ENCODE measurements around the gene TCEA3.

Gene TCEA3

DNA sequence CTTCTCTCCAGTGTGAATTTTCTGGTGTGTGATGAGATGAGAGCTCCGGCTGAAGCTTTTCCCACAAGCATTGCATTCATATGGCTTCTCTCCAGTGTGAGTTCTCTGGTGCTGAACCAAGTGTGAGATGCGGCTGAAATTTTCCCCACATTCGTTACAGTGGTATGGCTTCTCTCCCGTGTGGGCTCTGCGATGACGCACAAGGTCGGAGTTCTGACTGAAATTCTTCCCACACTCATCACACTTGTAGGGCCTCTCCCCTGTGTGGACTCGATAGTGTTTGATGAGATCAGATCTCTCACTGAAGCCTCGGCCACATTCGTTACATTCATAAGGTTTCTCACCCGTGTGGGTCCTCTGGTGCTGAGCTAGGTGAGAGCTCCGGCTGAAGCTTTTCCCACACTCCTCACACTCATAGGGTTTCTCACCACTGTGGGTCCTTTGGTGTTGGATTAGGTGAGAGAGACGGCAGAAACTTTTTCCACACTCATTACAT lies 62.3 kb downstream of the TCEA3 start:
- no peak for DNase-seq

DNA sequence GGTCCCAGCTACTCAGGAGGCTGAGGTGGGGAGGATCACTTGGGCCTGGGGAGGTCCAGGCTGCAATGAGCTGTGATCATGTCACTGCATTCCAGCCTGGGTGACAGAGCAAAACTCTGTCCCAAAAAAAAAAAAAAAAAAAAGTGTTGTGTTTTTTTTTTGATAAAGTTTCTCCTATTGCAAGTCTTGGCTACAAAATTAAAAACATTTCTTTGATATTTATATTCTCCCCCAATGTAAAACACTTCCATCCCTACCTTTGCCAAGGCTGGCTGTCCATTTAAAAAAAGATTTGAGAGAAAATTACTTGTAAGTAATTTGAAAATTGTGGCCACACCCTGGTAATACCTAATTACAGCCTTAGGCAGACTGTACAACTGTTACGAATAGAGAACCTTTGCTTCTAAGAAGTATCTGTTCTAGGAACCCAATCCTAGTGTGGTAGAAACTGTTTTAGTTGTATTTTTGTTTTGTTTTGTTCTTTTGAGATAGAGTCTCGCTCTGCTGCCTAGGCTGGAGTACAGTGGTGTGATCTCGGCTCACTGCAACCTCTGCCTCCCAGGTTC lies 66.2 kb downstream of the TCEA3 start:
- DNase-seq, result no peak

DNA sequence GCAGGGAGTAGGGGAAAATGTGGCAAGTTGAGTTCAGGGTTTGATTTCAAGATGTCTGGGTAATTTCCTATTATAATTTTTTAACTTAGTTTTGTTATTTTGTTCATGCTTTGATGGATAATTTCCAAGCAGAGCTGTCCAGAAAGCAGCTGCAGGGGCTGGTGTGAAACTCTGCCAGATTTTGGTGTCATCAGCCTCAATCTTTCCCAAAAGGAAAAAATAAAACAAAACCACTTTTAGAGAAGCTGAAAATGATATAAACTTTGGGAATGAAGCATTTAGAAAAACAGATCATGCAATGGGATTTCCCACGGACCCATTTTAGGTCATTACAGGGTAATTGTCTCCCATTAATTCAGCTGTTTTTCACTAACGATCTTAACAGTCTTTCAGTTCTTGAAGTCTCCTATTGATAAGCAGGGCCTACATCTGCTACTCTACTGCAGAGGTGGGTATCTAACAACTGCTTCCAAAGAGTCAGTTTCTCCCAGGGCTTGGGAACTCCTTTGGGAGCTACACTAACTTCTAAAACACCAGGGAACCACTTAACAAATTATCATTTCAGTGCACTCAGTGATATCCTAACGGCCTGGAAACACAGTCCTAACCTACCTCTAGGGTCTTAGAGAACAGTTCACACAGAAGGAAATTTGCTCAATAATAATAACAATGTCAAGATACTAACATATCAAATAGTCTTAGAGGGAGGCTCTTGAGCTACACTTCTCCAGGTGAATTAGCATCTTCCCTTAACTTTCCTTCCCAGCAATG lies 67.2 kb downstream of the TCEA3 start:
- DNase-seq, result no peak

DNA sequence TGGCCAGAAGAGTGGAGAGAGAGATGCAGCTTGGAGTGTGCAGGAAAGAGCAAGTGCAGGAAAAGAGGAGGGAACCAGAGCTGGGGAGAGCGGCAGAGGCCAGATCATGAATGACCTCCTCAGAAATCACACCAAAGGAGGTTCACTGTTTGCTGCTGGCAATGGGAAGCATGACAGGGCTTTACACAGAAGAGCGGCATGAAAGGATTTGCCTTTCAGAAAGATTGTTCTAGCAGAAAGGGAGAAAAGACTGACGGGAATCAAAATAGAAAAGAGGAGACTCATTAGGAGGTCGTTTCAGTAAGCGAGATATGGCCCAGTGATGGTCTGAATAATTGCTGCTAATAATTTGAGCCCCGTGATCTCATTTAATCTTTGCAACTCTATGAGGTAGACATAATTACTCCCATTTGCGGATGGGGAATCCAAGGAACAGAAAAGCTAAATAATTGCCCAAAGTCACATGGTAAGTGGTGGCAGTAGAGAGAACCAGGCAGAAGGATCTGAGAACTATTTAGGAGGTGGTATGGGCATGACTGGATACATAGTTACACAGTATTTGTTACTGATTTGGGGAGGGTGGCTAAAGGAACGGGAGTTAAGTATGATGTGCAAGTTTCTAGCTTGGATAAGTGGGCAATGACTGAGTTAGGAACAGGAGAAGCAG lies 67.9 kb downstream of the TCEA3 start:
- DNase-seq, result peak; percentile 75

DNA sequence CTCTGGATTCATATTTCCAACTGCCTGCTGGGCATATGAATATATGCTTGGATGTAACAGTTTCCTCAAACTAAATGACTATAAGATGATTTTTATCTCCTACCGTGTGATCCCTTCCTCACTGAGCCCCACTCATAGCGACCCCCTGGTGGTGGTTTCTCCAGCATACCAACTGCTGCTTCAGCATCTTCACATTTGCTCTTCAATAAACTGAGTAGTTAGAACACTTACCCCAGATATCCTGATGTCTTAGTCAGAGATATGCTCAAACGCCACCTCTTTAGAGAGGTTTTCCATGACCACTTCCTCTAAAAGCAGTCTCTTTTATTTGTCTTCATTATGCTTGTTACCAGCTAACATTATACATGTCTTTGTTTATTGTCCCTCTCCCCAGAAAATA lies 70.3 kb downstream of the TCEA3 start:
- no peak for DNase-seq

DNA sequence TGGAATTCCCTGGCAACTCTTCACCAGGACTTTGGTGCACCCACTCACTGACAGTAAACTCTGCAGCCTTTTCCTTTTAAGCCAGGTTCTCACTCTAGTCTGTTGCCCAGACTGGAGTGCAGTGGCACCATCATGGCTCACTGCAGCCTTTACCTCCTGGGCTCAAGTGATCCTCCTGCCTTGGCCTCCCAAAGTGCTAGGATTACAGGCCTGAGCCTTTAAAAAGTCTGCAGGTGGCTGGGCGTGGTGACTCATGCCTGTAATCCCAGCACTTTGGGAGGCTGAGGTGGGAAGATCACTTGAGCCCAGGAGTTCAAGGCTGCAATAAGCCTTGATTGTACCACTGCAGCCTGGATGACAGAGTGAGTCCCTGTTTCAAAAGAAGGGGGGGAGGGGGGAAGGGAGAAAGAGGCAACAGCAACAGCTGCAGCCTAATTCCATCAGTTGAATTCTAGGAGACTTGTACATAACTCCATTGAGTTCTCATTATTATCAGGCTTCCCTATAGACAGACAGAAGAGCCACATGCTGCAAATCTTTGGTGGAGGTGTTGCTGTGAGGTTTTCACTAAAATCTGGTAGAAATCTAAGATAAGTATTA lies 72.4 kb downstream of the TCEA3 start:
- no peak for DNase-seq

DNA sequence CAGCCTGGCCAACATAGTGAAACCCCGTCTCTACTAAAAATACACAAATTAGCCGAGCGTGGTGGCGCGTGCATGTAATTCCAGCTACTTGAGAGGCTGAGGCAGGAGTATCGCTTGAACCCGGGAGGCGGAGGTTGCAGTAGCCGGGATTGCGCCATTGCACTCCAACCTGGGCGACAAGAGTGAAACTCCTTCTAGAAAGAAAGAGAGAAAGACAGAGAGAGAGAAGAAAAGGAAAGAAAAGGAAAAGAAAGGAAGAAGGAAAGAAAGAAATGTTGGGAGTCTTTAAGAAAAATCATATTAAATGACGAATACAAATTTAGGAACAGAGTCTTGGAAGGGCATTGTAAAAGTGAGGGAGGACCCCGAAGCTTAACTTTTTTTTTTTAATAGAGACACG lies 78.6 kb downstream of the TCEA3 start:
- no peak for DNase-seq

DNA sequence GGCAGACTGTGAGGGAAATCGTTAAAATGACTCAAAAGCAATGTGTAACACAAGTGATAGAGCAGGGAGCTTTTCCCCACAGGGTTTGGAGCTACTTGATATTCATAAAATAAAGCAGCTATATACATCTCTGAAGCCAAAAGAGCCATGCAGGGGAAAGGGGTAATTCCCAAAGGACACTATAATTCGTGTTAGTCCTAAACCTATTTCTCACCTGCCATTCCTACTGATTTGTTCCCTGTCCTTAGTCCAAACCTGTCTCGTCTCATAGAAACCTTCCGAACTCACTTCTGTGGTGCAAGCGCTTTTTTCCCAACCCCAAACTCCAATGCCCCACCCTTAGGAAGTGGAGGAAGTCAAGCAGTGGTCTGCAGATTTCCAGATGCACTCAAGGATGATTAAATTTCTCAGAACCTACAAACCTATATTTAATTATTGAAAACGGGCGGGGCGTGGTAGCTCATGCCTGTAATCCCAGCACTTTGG lies 79.5 kb downstream of the TCEA3 start:
- no peak for DNase-seq

DNA sequence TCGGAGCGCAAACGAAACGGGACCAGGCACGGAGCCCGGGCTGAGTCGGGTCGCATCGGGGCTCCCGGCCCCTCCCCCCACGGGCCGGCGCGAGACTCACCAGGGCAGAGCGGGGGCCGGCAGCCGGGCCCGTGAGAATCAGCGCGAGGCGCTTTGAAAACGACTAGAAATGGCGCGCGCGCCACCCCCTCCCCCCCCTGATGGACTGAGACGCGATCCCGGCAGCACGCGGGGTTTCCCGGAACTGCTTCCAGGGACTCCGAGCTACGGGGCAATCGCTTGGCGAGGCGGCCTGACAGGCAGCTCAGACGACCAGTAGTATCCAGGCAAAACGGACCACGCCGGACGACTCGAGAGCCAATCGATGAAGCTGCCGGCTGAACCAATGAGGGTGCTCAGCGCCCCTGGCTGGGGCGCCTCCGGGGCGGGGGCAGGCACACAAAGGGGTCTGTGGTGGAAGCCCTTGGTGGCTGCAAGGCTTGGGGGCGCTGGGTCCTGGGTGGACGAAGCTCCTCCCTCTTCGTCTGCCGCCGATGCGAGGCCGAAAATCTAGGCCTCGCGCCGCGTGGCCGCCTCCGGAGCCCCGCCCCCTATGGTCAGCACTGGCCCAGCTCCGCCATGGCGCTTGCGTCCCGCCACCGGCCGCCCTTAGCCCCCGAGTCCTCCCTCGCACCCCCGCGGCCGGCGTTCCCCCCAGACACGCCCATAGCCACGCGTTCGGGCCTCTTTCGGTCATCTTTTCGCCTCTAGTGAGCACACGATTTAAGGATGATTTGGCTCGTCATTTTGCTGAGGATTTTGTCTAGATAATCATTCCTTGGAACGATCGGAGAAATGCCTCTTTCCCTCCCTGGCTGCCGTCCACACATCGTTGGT lies 80.2 kb downstream of the TCEA3 start, which contains the start of gene HNRNPR:
Gene HNRNPR (minus strand): TSS at position 174 of the 876 bp plus-strand sequence. CDS start 3,276 bp downstream, outside the sequence.
- peak; percentile 98 for DNase-seq

DNA sequence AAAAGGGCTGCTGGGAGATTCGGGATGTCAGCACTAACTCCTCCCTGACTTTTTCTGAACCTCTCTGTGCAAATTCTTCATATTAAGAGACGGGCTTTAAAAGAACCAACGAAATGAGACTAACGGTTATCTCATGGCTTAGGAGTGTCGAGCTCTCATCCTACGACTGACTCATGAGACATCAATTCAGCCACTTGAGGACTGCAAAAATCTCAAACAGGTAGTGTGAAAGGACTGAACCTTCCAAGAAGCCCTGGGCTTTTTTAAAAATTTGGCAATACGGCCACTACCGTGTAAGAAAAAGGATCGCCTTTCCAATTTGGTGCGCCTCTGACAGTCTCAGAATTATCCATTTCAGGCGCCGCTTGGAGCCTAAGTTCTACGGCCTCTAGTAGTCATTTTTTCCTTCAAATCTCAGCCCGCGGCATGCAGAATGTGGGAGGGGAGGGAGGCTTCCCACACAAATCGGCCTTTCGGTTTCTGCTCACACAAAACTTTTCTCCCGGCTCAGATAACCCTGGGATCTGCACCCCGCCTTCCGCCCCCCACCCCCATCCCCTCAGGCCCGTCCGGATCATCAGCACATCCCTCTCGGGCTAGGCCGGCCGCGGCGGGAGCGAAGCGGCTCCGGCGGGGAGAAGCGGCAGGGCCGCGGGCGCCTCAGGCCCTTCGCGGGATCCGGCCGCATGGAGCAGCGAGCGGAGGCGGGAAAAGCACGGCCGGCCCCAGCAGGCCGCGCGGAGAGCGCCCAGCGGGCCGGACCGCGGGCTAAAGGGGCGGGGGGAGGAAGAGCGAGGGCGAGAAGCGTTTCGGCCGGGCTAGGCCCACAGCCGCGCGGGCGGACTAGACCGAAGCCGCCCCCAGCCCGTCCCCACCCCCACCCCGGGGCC lies 81.1 kb downstream of the TCEA3 start:
- peak; percentile 56 for DNase-seq

DNA sequence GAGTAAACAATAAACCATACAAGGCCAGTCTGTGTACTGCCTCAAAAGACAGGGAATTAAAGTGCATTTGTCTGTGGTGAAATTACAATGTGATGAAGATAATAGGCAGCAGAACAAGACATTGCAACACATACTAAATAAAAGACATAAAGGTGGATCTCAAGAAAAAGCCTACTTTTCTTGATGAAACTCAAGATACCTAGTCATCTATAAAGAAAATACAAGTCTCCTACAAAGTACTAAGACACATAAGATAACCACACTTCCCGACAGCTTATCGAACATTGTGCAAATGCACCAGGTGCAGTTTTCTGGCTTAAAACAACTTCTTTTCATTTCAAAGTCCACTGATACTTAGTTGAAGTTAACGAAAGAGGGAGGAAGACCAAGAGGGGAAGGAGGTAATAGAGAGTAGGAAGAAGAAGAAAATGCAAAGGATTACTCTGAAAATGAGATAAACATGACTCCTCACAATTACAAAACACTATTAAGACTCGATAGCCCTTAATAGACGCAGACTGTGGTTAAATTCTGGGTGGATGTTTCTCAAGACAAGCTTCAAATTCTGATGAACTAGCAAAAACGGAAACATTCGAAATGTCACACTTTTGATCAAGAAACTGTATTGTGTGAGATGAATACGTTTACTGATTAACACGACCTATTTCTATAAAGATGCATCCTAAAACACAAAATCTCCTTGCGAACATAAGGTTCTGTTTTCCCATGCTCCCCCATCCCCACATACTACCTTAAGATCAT lies 82.4 kb downstream of the TCEA3 start:
- DNase-seq, result no peak

DNA sequence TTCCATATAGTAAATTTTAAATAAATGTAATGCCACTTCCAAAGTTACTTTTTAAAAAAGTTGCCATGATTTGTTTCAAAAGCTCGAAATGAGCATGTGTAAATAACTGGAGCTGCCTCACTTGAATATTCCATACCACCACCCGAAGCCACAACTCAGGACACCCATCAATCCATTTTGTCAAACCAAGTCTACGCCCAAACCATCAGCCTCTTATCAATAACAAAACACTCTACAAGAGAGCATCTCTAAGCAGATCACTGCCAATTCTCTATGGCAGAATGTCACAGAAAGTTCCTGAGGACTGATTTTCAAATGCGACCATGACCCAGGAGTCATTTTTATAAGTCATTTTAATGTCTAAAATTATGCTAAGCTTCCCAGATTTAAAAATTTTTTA lies 84.9 kb downstream of the TCEA3 start:
- DNase-seq, result no peak

DNA sequence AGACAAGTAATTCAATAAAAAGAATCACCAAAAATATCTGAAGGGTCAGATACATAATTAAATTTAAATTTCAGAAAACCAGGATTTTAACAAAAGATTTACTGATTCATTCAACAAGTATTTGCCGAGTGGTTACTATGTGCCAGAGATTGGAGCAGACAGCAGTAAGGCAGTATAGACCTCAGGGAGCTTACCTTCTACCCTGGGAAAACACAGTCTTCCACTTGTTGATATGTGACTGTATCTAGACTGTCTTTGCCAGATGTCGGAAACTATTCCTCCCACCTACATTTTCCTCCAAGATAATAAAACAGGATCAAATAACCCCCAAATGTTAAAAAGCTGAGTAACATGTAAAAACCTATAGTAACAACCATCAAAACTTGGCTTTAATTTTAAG lies 86.7 kb downstream of the TCEA3 start:
- no peak for DNase-seq

DNA sequence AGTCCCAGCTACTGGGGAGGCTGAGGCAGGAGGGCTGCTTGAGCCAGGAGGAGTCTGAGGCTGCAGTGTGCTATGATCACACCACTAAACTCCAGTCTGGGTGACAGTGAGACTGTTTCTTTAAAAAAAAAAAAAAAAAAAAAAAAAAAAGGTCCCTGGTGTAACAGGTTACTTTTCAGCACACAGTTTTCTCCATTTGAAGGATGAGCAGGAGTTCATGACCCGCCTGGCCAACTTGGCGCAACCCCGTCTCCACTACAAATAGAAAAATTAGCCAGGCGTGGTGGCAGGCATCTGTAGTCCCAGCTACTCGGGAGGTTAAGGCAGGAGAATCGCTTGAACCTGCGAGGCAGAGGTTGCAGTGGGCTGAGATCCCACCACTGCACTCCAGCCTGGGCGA lies 92.8 kb downstream of the TCEA3 start:
- DNase-seq, result no peak

Data from retina (tissue), 1 donor.